ENCODE measurements around the gene TAAR1.
"Not testable (repeated sequence)": the region's sequence is repeated elsewhere in the genome, so short reads cannot be mapped to it uniquely, and the experiment has no call there.

The TAAR1 gene

GRCh38 chr6:132683543-132683942, 24.6 kb upstream of the TAAR1 start:
- no peak overlapping the region for H2AFZ ChIP-seq (ENCODE audit: low read length)
- no peak overlapping the region for H3K9ac ChIP-seq (ENCODE audit: low read length)
- H3K4me2 ChIP-seq (ENCODE audit: low read depth, low read length) = no peak overlapping the region
- H4K20me1 ChIP-seq (ENCODE audit: insufficient read depth, low read length) = no peaks in the 10 kb centered on the region
- DNase-seq = no peak
- no peaks in the 10 kb centered on the region for H3K9me3 ChIP-seq (replicated peaks; ENCODE audit: insufficient read depth, low read length)
- TF ChIP-seq EZH2phosphoT487 (IDR thresholded peaks at IDR 0.05; ENCODE audit: low read length) (no peak), CTCF (IDR thresholded peaks at IDR 0.05; ENCODE audit: low read length) (no peak), EZH2 (optimal IDR thresholded peaks at IDR 0.05; ENCODE audit: low read depth, low read length) (no peak)
- no peak overlapping the region for H3K4me3 ChIP-seq (ENCODE audit: low read length)
- no peaks in the 10 kb centered on the region for H3K27me3 ChIP-seq (replicated peaks; ENCODE audit: insufficient read depth, low read length)
- no peak overlapping the region for H3K27ac ChIP-seq (ENCODE audit: low read length)
- H3K79me2 ChIP-seq (ENCODE audit: low read length) = no peaks in the 10 kb centered on the region
- no peaks in the 10 kb centered on the region for H3F3A ChIP-seq (ENCODE audit: insufficient read depth, low read length)
- H3K4me1 ChIP-seq (ENCODE audit: low read length) = no peaks in the 10 kb centered on the region
- no peaks in the 10 kb centered on the region for H3K9me2 ChIP-seq (replicated peaks; ENCODE audit: insufficient read depth, low read length)
- H3K36me3 ChIP-seq (replicated peaks; ENCODE audit: insufficient read depth, low read length) = no peaks in the 10 kb centered on the region

- not testable (repeated sequence) for H3K9ac ChIP-seq (ENCODE audit: low read length); H3K9me2 ChIP-seq (replicated peaks; ENCODE audit: insufficient read depth, low read length); H3K9me3 ChIP-seq (replicated peaks; ENCODE audit: insufficient read depth, low read length); H3K4me1 ChIP-seq (ENCODE audit: low read length); H4K20me1 ChIP-seq (ENCODE audit: insufficient read depth, low read length); H3K27me3 ChIP-seq (replicated peaks; ENCODE audit: insufficient read depth, low read length); H3F3A ChIP-seq (ENCODE audit: insufficient read depth, low read length); H3K79me2 ChIP-seq (ENCODE audit: low read length); DNase-seq; H3K36me3 ChIP-seq (replicated peaks; ENCODE audit: insufficient read depth, low read length); H3K4me3 ChIP-seq (ENCODE audit: low read length); H2AFZ ChIP-seq (ENCODE audit: low read length); H3K27ac ChIP-seq (ENCODE audit: low read length); H3K4me2 ChIP-seq (ENCODE audit: low read depth, low read length)
Observed at GRCh38 chr6:132679094-132679493, 20.1 kb upstream of the TAAR1 start.

DNA sequence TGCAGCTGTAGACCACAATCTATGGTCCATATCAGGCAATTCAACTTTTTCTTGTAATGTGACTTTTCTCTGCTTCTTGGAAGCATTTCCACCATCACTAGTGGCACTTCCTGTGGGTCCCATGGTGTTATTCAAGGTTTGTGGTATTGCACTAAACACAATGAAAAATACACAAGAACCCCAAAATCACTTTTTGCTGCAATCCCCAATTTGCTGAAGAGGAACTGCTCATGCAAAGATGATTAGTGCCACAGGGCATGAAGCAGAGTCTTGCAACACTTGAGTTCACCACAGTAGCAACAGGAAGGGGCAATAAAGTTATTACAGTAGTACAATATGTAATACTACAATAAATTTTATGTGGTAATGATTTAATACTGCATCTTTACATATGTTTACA, 16.8 kb upstream of the TAAR1 start:
- Histone ChIP-seq H3K9me3 (replicated peaks; ENCODE audit: insufficient read depth, low read length) (no peaks in the 10 kb centered on the region), H3K9ac (ENCODE audit: low read length) (no peak overlapping the region), H3K27me3 (replicated peaks; ENCODE audit: insufficient read depth, low read length) (no peaks in the 10 kb centered on the region), H3K4me2 (ENCODE audit: low read depth, low read length) (no peak overlapping the region), H3K4me1 (ENCODE audit: low read length) (no peaks in the 10 kb centered on the region), H3F3A (ENCODE audit: insufficient read depth, low read length) (no peaks in the 10 kb centered on the region), H3K4me3 (ENCODE audit: low read length) (no peak overlapping the region), H3K36me3 (replicated peaks; ENCODE audit: insufficient read depth, low read length) (no peaks in the 10 kb centered on the region), H3K27ac (ENCODE audit: low read length) (no peak overlapping the region), H3K9me2 (replicated peaks; ENCODE audit: insufficient read depth, low read length) (no peaks in the 10 kb centered on the region), H2AFZ (ENCODE audit: low read length) (no peak overlapping the region), H4K20me1 (ENCODE audit: insufficient read depth, low read length) (no peaks in the 10 kb centered on the region), H3K79me2 (ENCODE audit: low read length) (no peaks in the 10 kb centered on the region)
- no peak for TF ChIP-seq EZH2 (optimal IDR thresholded peaks at IDR 0.05; ENCODE audit: low read depth, low read length)
- no peak for TF ChIP-seq EZH2phosphoT487 (IDR thresholded peaks at IDR 0.05; ENCODE audit: low read length)
- TF ChIP-seq CTCF (IDR thresholded peaks at IDR 0.05; ENCODE audit: low read length) = no peak
- DNase-seq = no peak

DNA sequence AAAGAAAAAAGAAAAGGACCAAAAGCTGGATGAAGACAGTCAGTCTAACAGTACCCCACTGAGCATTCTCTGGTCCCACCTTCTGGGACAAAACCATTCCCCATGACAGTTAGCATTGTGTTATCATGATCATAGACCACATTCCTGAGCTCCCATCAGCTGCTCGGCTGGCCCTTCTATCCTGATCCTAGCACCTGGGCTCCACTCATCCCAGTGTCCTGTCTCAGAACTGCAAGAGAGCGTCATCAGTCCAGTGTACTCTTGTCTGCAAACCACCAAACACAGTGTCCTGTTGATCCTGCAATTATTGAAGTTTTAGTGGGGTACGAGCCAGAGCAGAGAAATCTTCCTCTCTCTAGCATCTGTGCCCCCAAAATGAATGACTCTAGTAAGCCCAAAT, 16.0 kb upstream of the TAAR1 start:
- Histone ChIP-seq H3K27ac (ENCODE audit: low read length) (no peak overlapping the region), H3K27me3 (replicated peaks; ENCODE audit: insufficient read depth, low read length) (no peaks in the 10 kb centered on the region), H3F3A (ENCODE audit: insufficient read depth, low read length) (no peaks in the 10 kb centered on the region), H2AFZ (ENCODE audit: low read length) (no peak overlapping the region), H3K9ac (ENCODE audit: low read length) (no peak overlapping the region), H4K20me1 (ENCODE audit: insufficient read depth, low read length) (no peaks in the 10 kb centered on the region), H3K36me3 (replicated peaks; ENCODE audit: insufficient read depth, low read length) (no peaks in the 10 kb centered on the region), H3K9me2 (replicated peaks; ENCODE audit: insufficient read depth, low read length) (no peaks in the 10 kb centered on the region), H3K4me3 (ENCODE audit: low read length) (no peak overlapping the region), H3K9me3 (replicated peaks; ENCODE audit: insufficient read depth, low read length) (no peaks in the 10 kb centered on the region), H3K79me2 (ENCODE audit: low read length) (no peaks in the 10 kb centered on the region), H3K4me2 (ENCODE audit: low read depth, low read length) (no peak overlapping the region), H3K4me1 (ENCODE audit: low read length) (no peaks in the 10 kb centered on the region)
- DNase-seq = no peak
- TF ChIP-seq EZH2phosphoT487 (IDR thresholded peaks at IDR 0.05; ENCODE audit: low read length) (no peak), CTCF (IDR thresholded peaks at IDR 0.05; ENCODE audit: low read length) (no peak), EZH2 (optimal IDR thresholded peaks at IDR 0.05; ENCODE audit: low read depth, low read length) (no peak)

Data from MM.1S (cell line).